ENCODE data around the gene MRPS6. TPM values are rescaled to one million over a fixed set of nuclear protein-coding genes. Genes with fewer than 3 reads are reported as not detected.

The MRPS6 gene
- total RNA-seq, 1 experiment from 2014 or later: 55.1 TPM

GRCh38 chr21:34141373-34141772, 68.0 kb downstream of the MRPS6 start (continued):
- TF ChIP-seq POLR2AphosphoS5 (IDR thresholded peaks at IDR 0.05; ENCODE audit: low read depth, low read length) (no peak), CEBPB (IDR thresholded peaks at IDR 0.05; ENCODE audit: low read depth) (no peak), POLR2A (IDR thresholded peaks at IDR 0.05; ENCODE audit: borderline replicate concordance, extremely low read depth, insufficient read depth, insufficient read length) (no peak), ZNF274 (IDR thresholded peaks at IDR 0.05; ENCODE audit: low read depth, low read length) (no peak), FOSL1 (IDR thresholded peaks at IDR 0.05; ENCODE audit: low read depth) (no peak), YY1 (IDR thresholded peaks at IDR 0.05; ENCODE audit: extremely low read depth, insufficient replicate concordance, low read depth, low read length) (no peak)

- POLR2A ChIA-PET: no interaction called here
- TF ChIP-seq ZFX (IDR thresholded peaks at IDR 0.05) (no peak), SP1 (IDR thresholded peaks at IDR 0.05; ENCODE audit: low read depth) (no peak), SRF (IDR thresholded peaks at IDR 0.05; ENCODE audit: low read depth) (no peak), POLR2AphosphoS5 (IDR thresholded peaks at IDR 0.05; ENCODE audit: low read depth, low read length) (no peak), TCF7L2 (IDR thresholded peaks at IDR 0.05; ENCODE audit: borderline replicate concordance, extremely low read depth, insufficient read depth, insufficient read length) (no peak), REST (IDR thresholded peaks at IDR 0.05; ENCODE audit: low read depth) (no peak), POLR2A (IDR thresholded peaks at IDR 0.05; ENCODE audit: borderline replicate concordance, extremely low read depth, insufficient read depth, insufficient read length) (no peak), RAD21 (IDR thresholded peaks at IDR 0.05; ENCODE audit: low read depth) (no peak), EGR1 (IDR thresholded peaks at IDR 0.05; ENCODE audit: low read depth) (no peak), SIN3A (IDR thresholded peaks at IDR 0.05; ENCODE audit: low read depth) (no peak), ZNF274 (IDR thresholded peaks at IDR 0.05; ENCODE audit: low read depth, low read length) (no peak), EZH2phosphoT487 (IDR thresholded peaks at IDR 0.05; ENCODE audit: borderline replicate concordance) (no peak)
- TF ChIP-seq, protein P1, sequence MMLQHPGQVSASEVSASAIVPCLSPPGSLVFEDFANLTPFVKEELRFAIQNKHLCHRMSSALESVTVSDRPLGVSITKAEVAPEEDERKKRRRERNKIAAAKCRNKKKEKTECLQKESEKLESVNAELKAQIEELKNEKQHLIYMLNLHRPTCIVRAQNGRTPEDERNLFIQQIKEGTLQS (IDR thresholded peaks at IDR 0.05): no peak
- TF ChIP-seq, protein P2, sequence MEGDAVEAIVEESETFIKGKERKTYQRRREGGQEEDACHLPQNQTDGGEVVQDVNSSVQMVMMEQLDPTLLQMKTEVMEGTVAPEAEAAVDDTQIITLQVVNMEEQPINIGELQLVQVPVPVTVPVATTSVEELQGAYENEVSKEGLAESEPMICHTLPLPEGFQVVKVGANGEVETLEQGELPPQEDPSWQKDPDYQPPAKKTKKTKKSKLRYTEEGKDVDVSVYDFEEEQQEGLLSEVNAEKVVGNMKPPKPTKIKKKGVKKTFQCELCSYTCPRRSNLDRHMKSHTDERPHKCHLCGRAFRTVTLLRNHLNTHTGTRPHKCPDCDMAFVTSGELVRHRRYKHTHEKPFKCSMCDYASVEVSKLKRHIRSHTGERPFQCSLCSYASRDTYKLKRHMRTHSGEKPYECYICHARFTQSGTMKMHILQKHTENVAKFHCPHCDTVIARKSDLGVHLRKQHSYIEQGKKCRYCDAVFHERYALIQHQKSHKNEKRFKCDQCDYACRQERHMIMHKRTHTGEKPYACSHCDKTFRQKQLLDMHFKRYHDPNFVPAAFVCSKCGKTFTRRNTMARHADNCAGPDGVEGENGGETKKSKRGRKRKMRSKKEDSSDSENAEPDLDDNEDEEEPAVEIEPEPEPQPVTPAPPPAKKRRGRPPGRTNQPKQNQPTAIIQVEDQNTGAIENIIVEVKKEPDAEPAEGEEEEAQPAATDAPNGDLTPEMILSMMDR (IDR thresholded peaks at IDR 0.05 in 2 of 3, conservative IDR thresholded peaks at IDR 0.05 in 1 of 3; ENCODE audit: borderline replicate concordance in 1 of 3, insufficient read depth in 1 of 3, low read depth in 2 of 3, low read length in 2 of 3): no peak
- TF ChIP-seq, protein P3, sequence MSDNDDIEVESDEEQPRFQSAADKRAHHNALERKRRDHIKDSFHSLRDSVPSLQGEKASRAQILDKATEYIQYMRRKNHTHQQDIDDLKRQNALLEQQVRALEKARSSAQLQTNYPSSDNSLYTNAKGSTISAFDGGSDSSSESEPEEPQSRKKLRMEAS (IDR thresholded peaks at IDR 0.05): no peak
Observed at GRCh38 chr21:34143685-34144182, 70.4 kb downstream of the MRPS6 start.

More at GRCh38 chr21:34143685-34144182, 70.4 kb downstream of the MRPS6 start:
- DNase-seq (ENCODE audit: low read depth, low spot score) (no peak), ATAC-seq (no peak)
- H3K79me2 ChIP-seq (ENCODE audit: insufficient read depth, low read length): peaks cover 31% of the 10 kb centered on the region
- H3K36me3 ChIP-seq (ENCODE audit: control insufficient read depth in 1 of 2, insufficient read depth in 2 of 2, low read length in 2 of 2): 0 out of 4 replicates have a peak, but pooled peaks cover 0 to 3% of the 10 kb centered on the region in 2 experiments
- H3K9me2 ChIP-seq (ENCODE audit: insufficient read depth): no peaks in the 10 kb centered on the region
- H2AFZ ChIP-seq (ENCODE audit: low read depth, low read length, poor library complexity, severe bottlenecking): no peak overlapping the region
- BruUV-seq (replicated peaks): no TSS peak
- H3K9me3 ChIP-seq (ENCODE audit: control insufficient read depth in 1 of 2, insufficient read depth in 1 of 2, low read depth in 1 of 2, low read length in 2 of 2): no peaks in the 10 kb centered on the region; a peak in 1 of 4 replicates
- no peak overlapping the region for H3K4me2 ChIP-seq (ENCODE audit: low read length)
- H3K27ac ChIP-seq (ENCODE audit: low read depth, low read length): no peak overlapping the region
- no peaks in the 10 kb centered on the region for H4K20me1 ChIP-seq (ENCODE audit: insufficient read depth)
- ChIA-PET CTCF (no interaction called here), RAD21 (ENCODE audit: low non-redundant PET in 1 of 2, low total read pairs in 2 of 2, uncharacterized antibody in 2 of 2, unreplicated experiment in 2 of 2) (no interaction called here)
- H3K4me3 ChIP-seq (replicated peaks in 1 of 2; ENCODE audit: low read depth in 1 of 2, low read length in 2 of 2): no peak overlapping the region
- H3K9ac ChIP-seq (ENCODE audit: low read length): no peak overlapping the region
- no peaks in the 10 kb centered on the region for H3K4me1 ChIP-seq (ENCODE audit: control insufficient read depth in 1 of 2, insufficient read depth in 2 of 2, low read length in 2 of 2)
- intact Hi-C loops (cut with micrococcal nuclease): no loop called here
- no peaks in the 10 kb centered on the region for H3K27me3 ChIP-seq (ENCODE audit: insufficient read depth, low read length)
